Body of pancreas (tissue), 4 donors: ENCODE measurements around the gene CELSR3. TPM values are rescaled to one million over a fixed set of nuclear protein-coding genes. Genes with fewer than 3 reads are reported as not detected.
A peak's percentile ranks its signal among the peaks of the same experiment; 100 is the strongest.

Experiments used
- ATAC-seq: fragments of 150-250 bp; one replicate; pipeline ENCODE4 v1.9.1; 2016
- DNase-seq, 4 donors: peaks; one replicate each; pipeline ENCODE4 v3.0.0-alpha.2; 2019
- H3K27ac ChIP-seq, 4 donors: fragments of 200-600 bp; sonication (generic); 1 replicate in 3 of 4; 2 replicates in 1 of 4; pipeline versions ENCODE4 v1.5.1 to v1.6.1; 2016 to 2019; ENCODE audit warnings: mild to moderate bottlenecking in 1 of 4, mixed read lengths in 1 of 4, moderate library complexity in 1 of 4
- H3K27me3 ChIP-seq, 2 donors: fragments of 200-600 bp; sonication (generic); one replicate each; pipeline ENCODE4 v1.6.0; 2016; ENCODE audit warnings: mild to moderate bottlenecking in 1 of 2
- H3K36me3 ChIP-seq, 2 donors: fragments of 200-600 bp; sonication (generic); replicated peaks in 1 of 2; 2 replicates each; pipeline ENCODE4 v1.5.1; 2016; ENCODE audit warnings: low read depth in 2 of 2; ENCODE audit not compliant: insufficient read depth in 1 of 2
- H3K4me1 ChIP-seq: fragments of 200-600 bp; sonication (generic); one replicate; pipeline ENCODE4 v1.6.0; 2016
- H3K4me3 ChIP-seq, 2 donors: fragments of 200-600 bp; sonication (generic); 1 replicate in 1 of 2; 2 replicates in 1 of 2; pipeline ENCODE4 v1.5.1; 2016 to 2019
- H3K9me3 ChIP-seq, 3 donors: fragments of 200-600 bp; sonication (generic); 1 replicate in 2 of 3; 2 replicates in 1 of 3; pipeline ENCODE4 v1.5.1; 2016
- CTCF ChIP-seq, 7 experiments: fragments of 450-650 bp in 4 of 7; fragments of 200-600 bp in 3 of 7; sonication (generic) in 3 of 7; IDR thresholded peaks; one replicate each; pipeline ENCODE4 v1.5.1; 2016 to 2019; ENCODE audit warnings: antibody characterized with exemption in 7 of 7
- POLR2A ChIP-seq, 3 donors: fragments of 450-650 bp; IDR thresholded peaks; one replicate each; pipeline ENCODE4 v1.6.1; 2016; ENCODE audit warnings: antibody characterized with exemption in 3 of 3, mild to moderate bottlenecking in 2 of 3
- WGBS, 2 donors: methylation state at CpG; one replicate each; pipeline ENCODE4 v1.1.5; 2017; 5-methylcytosine and 5-hydroxymethylcytosine counted together
- intact Hi-C: fragments of 100-400 bp; cut with DNase I; formaldehyde crosslinking; loops from one replicate; pipeline ENCODE4 v1.15.1; 2023
- total RNA-seq, 2 donors: library from RNA; depleted of rRNA; stranded (reverse); fragments of >200 nt; gene quantifications; one replicate each; pipeline ENCODE4 v1.1.0, GENCODE V29; 2016

Gene CELSR3
- total RNA-seq, 2 donors from 2014 or later, result 0.66 to 2.6 TPM

GRCh38 chr3:48687220-48687678 lies 24.6 kb upstream of the CELSR3 start:
- 68 to 75% methylated on average over 2 to 3 of the region's 3 CpGs for WGBS, 2 donors
- TF ChIP-seq CTCF (IDR thresholded peaks at IDR 0.05), result no peak
- no peak for TF ChIP-seq POLR2A (IDR thresholded peaks at IDR 0.05)
- no peak for ATAC-seq
- no peak for DNase-seq
- H3K27me3 ChIP-seq, result no peaks in the 10 kb centered on the region
- H3K9me3 ChIP-seq, result no peaks in the 10 kb centered on the region
- H3K27ac ChIP-seq, result no peak overlapping the region
- intact Hi-C loops, result no loop called here
- no peak overlapping the region for H3K4me3 ChIP-seq
- peaks cover 21% of the 10 kb centered on the region for H3K4me1 ChIP-seq
- H3K36me3 ChIP-seq, result peaks cover 4 to 25% of the 10 kb centered on the region in 2 donors

- intact Hi-C loops, result no loop called here
- peaks cover 0 to 21% of the 10 kb centered on the region in 2 donors for H3K36me3 ChIP-seq
- 55 to 65% methylated on average over 10 of the region's 10 CpGs for WGBS, 2 donors
- H3K4me3 ChIP-seq, result no peak overlapping the region
- no peak for DNase-seq
- H3K4me1 ChIP-seq, result peaks cover 21% of the 10 kb centered on the region
- H3K27ac ChIP-seq, result no peak overlapping the region
- H3K9me3 ChIP-seq, result no peaks in the 10 kb centered on the region
- no peaks in the 10 kb centered on the region for H3K27me3 ChIP-seq
- no peak for ATAC-seq
- TF ChIP-seq POLR2A (IDR thresholded peaks at IDR 0.05), result no peak
- no peak for TF ChIP-seq CTCF (IDR thresholded peaks at IDR 0.05)
Observed at GRCh38 chr3:48686538-48687219, 24.0 kb upstream of the CELSR3 start.

GRCh38 chr3:48685603-48686511 lies 23.2 kb upstream of the CELSR3 start, which contains the start of gene NCKIPSD:
TSS of gene NCKIPSD (minus strand) at chr3:48685915. CDS start at chr3:48685807, 108 bp downstream.
- peak; percentile 93 for ATAC-seq
- H3K4me1 ChIP-seq, result peaks cover 21% of the 10 kb centered on the region
- peak; percentile 89 to 94 (median 91) for DNase-seq
- H3K27me3 ChIP-seq, result no peaks in the 10 kb centered on the region
- intact Hi-C loops, result no loop called here
- WGBS, 2 donors, result 1 to 12% methylated on average over 18 to 97 of the region's 97 CpGs
- peak within 1 kb of the TSS; percentile 72 to 78 for H3K4me3 ChIP-seq
- peak within 1 kb of the TSS; percentile 70 to 91 (median 90) for H3K27ac ChIP-seq
- peaks cover 0 to 21% of the 10 kb centered on the region in 2 donors for H3K36me3 ChIP-seq
- H3K9me3 ChIP-seq, result no peaks in the 10 kb centered on the region
- TF ChIP-seq CTCF (IDR thresholded peaks at IDR 0.05) (peak; percentile 43 to 85 (median 67)), POLR2A (IDR thresholded peaks at IDR 0.05) (peak; percentile 67 to 73 (median 71))

- TF ChIP-seq POLR2A (IDR thresholded peaks at IDR 0.05) (no peak), CTCF (IDR thresholded peaks at IDR 0.05) (no peak)
- DNase-seq, result no peak
- 6 to 10% methylated on average over 8 to 13 of the region's 13 CpGs for WGBS, 2 donors
- Histone ChIP-seq H3K9me3 (no peaks in the 10 kb centered on the region), H3K36me3 (peaks cover 0 to 19% of the 10 kb centered on the region in 2 donors), H3K27ac (peak overlapping the region; percentile 70 to 91 (median 90)), H3K4me1 (peaks cover 21% of the 10 kb centered on the region), H3K4me3 (peak overlapping the region; percentile 72 to 78), H3K27me3 (no peaks in the 10 kb centered on the region)
- ATAC-seq, result no peak
- intact Hi-C loops, result no loop called here
Observed at GRCh38 chr3:48685293-48685602, 22.6 kb upstream of the CELSR3 start.
